Endothelial cell (in vitro differentiated cells): ENCODE measurements around the gene FBXL19. TPM values are rescaled to one million over a fixed set of nuclear protein-coding genes. Genes with fewer than 3 reads are reported as not detected.
A peak's percentile ranks its signal among the peaks of the same experiment; 100 is the strongest.

Source experiments
- DNase-seq: peaks from one replicate; pipeline ENCODE4 v3.0.0; 2021; ENCODE audit warnings: low spot score
- H3K27ac Mint-ChIP-seq: one replicate; pipeline ENCODE4 v1.8.0; 2021; ENCODE audit warnings: mixed read lengths, inconsistent platforms; ENCODE audit not compliant: unreplicated experiment
- H3K27me3 Mint-ChIP-seq: one replicate; pipeline ENCODE4 v1.8.0; 2021; ENCODE audit warnings: mild to moderate bottlenecking, moderate library complexity, mixed read lengths, inconsistent platforms; ENCODE audit not compliant: unreplicated experiment
- H3K36me3 Mint-ChIP-seq: one replicate; pipeline ENCODE4 v1.8.0; 2021; ENCODE audit warnings: mild to moderate bottlenecking, low read depth, mixed read lengths, inconsistent platforms; ENCODE audit not compliant: unreplicated experiment
- H3K4me1 Mint-ChIP-seq: one replicate; pipeline ENCODE4 v1.8.0; 2021; ENCODE audit warnings: mild to moderate bottlenecking, mixed read lengths, inconsistent platforms; ENCODE audit not compliant: unreplicated experiment
- H3K4me3 Mint-ChIP-seq: one replicate; pipeline ENCODE4 v1.8.0; 2021; ENCODE audit warnings: mild to moderate bottlenecking, mixed read lengths, inconsistent platforms; ENCODE audit not compliant: unreplicated experiment
- H3K9me3 Mint-ChIP-seq: one replicate; pipeline ENCODE4 v1.8.0; 2021; ENCODE audit warnings: mixed read lengths, inconsistent platforms; ENCODE audit not compliant: unreplicated experiment
- CTCF ChIP-seq: fragments of 200-600 bp; sonication (generic); IDR thresholded peaks from one replicate; pipeline ENCODE4 v1.5.0; 2021; ENCODE audit warnings: antibody characterized with exemption; ENCODE audit not compliant: unreplicated experiment
- total RNA-seq: library from RNA; stranded (reverse); fragmentation: NEBNext Ultra II Directional; extraction: Animal tissue kit (Norgen Biotek cat#: 25700); gene quantifications from one replicate; pipeline ENCODE4 v1.2.1, GENCODE V29; 2021; ENCODE audit not compliant: unreplicated experiment

FBXL19 gene
- total RNA-seq, 1 donor from 2014 or later = 117 TPM

DNA sequence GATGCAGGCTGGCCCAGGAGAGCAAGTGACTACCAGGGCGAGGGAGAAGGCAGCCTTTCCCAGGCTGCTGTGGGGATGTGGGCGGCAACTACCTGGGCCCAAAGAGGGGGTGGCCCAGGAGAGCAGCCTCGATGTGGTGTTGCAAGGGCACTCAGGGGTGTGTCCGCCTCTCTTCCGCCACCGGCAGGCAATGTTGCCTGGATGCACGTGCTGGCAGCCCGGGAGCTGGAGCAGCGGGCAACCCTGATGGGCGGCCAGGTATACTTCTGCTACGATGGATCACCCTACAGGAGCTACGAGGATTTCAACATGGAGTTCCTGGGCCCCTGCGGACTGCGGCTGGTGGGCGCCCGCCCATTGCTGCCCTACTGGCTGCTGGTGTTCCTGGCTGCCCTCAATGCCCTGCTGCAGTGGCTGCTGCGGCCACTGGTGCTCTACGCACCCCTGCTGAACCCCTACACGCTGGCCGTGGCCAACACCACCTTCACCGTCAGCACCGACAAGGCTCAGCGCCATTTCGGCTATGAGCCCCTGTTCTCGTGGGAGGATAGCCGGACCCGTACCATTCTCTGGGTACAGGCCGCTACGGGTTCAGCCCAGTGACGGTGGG lies 64.3 kb downstream of the FBXL19 start:
- Mint-ChIP-seq H3K4me1 (no peaks in the 10 kb centered on the region), H3K4me3 (no peak overlapping the region), H3K27ac (no peak overlapping the region), H3K27me3 (peaks cover 10% of the 10 kb centered on the region), H3K36me3 (peaks cover 2% of the 10 kb centered on the region), H3K9me3 (no peaks in the 10 kb centered on the region)
- no peak for TF ChIP-seq CTCF
- no peak for DNase-seq

DNA sequence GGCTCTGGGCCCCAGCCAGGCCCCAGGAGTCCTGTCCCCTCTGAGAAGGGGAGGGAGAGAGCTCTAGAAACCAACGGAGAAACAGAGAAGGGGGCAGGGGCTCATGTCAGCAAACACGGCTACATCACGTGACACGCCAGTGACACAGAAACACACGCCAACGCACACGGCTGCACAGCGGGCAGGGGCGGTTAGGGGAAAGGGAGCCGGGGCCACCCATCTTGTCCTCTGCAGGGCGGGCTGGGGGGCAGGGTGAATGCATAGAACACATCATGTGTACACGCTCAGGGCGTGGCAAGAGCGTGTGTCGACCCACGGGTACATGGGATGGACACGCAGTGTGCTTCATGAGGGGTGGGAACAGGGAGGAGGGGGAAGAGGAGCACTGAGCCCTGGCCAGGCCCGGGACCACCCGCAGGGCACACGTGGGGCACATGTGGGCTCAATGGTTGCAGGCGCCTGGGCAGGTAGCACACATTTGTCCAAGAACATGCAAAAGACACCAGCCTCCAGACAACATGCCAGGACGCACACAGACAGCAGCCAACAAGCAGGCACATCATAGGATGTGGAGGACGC lies 66.2 kb downstream of the FBXL19 start:
- DNase-seq = no peak
- Mint-ChIP-seq H3K27ac (no peak overlapping the region), H3K27me3 (peaks cover 7% of the 10 kb centered on the region), H3K9me3 (no peaks in the 10 kb centered on the region), H3K36me3 (no peaks in the 10 kb centered on the region), H3K4me3 (no peak overlapping the region), H3K4me1 (no peaks in the 10 kb centered on the region)
- TF ChIP-seq CTCF = no peak

- TF ChIP-seq CTCF = no peak
- Mint-ChIP-seq H3K36me3 (no peaks in the 10 kb centered on the region), H3K27ac (no peak overlapping the region), H3K4me1 (no peaks in the 10 kb centered on the region), H3K27me3 (peaks cover 8% of the 10 kb centered on the region), H3K9me3 (no peaks in the 10 kb centered on the region), H3K4me3 (no peak overlapping the region)
- DNase-seq = no peak
These were observed 66.7 kb downstream of the FBXL19 start for GRCh38 chr16:30990105-30990504.

DNA sequence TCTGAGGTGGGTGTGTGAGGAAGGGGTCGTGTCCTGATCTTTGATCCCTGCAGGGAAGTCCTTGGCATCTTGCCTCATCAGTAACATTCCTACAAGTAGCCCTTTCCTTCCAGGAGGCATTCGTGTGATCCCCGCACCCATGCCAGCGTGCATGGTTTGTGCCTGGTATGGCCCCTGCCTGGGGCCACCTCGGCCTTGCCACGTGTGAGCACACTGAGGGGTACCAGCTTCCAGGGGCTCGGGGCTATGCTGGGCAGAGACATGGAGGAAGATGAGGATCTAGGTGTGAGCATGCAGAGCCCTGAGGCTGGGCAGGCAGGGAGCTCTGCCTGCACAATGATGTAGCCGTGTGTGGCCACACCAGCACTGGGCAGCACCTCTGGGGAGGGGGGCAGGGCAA lies 67.7 kb downstream of the FBXL19 start:
- no peaks in the 10 kb centered on the region for H3K4me1 Mint-ChIP-seq
- no peak for DNase-seq
- no peaks in the 10 kb centered on the region for H3K9me3 Mint-ChIP-seq
- no peaks in the 10 kb centered on the region for H3K36me3 Mint-ChIP-seq
- H3K27me3 Mint-ChIP-seq = peaks cover 8% of the 10 kb centered on the region
- no peak overlapping the region for H3K27ac Mint-ChIP-seq
- no peak for TF ChIP-seq CTCF
- peak overlapping the region; percentile 21 for H3K4me3 Mint-ChIP-seq

DNA sequence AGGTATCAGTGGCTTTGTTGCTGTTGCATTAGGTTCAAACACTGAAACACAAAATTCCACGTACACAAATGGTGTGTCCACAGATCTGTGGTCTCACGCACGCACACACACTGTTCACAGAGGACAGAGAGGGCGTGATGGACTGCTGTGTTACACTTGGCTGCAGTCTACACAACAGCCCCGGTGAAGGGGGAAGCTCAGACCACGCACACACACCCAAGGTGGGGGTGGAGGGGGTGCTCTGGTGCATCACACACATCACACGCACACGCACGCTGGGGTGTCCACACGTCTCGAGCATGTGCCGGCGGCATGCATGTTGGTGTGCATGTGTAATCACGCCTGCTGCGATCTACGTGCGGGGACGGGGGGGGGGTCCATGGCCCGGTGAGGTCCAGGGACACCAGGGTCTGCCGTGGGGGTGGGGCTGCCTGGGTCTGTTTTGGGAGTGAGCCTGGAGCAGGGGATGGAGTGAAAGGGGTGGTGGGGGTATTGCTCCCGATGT lies 69.0 kb downstream of the FBXL19 start:
- Mint-ChIP-seq H3K36me3 (peaks cover 3% of the 10 kb centered on the region), H3K27me3 (peaks cover 6% of the 10 kb centered on the region), H3K4me1 (peaks cover 3% of the 10 kb centered on the region), H3K9me3 (no peaks in the 10 kb centered on the region), H3K4me3 (no peak overlapping the region), H3K27ac (no peak overlapping the region)
- no peak for TF ChIP-seq CTCF
- DNase-seq = no peak
